GM12878 (cell line): ENCODE data around the gene MAP2K2.

Experiments
- EED ChIP-seq: sonication (generic); IDR thresholded peaks from 2 replicates; pipeline ENCODE4 v1.6.1; 2016; ENCODE audit warnings: antibody characterized with exemption, low read depth
- ETV6 ChIP-seq, 2 experiments: fragments of 450-650 bp in 1 of 2; IDR thresholded peaks in 1 of 2; conservative IDR thresholded peaks in 1 of 2; 2 replicates each; pipeline ENCODE4 v1.6.1; 2014; ENCODE audit warnings: antibody characterized with exemption in 1 of 2, borderline replicate concordance in 1 of 2, low read depth in 1 of 2, mild to moderate bottlenecking in 1 of 2, moderate library complexity in 1 of 2
- FOXM1 ChIP-seq: IDR thresholded peaks from 2 replicates; pipeline ENCODE4 v1.6.1; 2012; ENCODE audit warnings: low read depth, mild to moderate bottlenecking, inconsistent platforms, low read length, moderate library complexity
- NR2C2 ChIP-seq: IDR thresholded peaks from 2 replicates; pipeline ENCODE4 v1.6.1; 2011; ENCODE audit warnings: borderline replicate concordance, low read depth; ENCODE audit not compliant: control insufficient read depth, insufficient read length
- POLR2A ChIP-seq: IDR thresholded peaks from 2 replicates; pipeline ENCODE4 v1.6.1; 2011; ENCODE audit warnings: low read depth, mild to moderate bottlenecking, low read length
- POLR2AphosphoS5 ChIP-seq: IDR thresholded peaks from 2 replicates; pipeline ENCODE4 v1.6.1; 2011; ENCODE audit warnings: mild to moderate bottlenecking, low read length, inconsistent platforms
- RBBP5 ChIP-seq: fragments of 200-600 bp; sonication (generic); conservative IDR thresholded peaks from 2 replicates; pipeline ENCODE4 v1.6.1; 2016
- SMAD1 ChIP-seq: fragments of 450-650 bp; IDR thresholded peaks from 2 replicates; pipeline ENCODE4 v1.6.1; 2018; ENCODE audit warnings: mild to moderate bottlenecking, low read depth; ENCODE audit not compliant: partially characterized antibody
- SMC3 ChIP-seq: IDR thresholded peaks from 2 replicates; pipeline ENCODE4 v1.6.1; 2011; ENCODE audit warnings: low read length, improper control_type of control experiment, borderline replicate concordance
- SP1 ChIP-seq: IDR thresholded peaks from one replicate; pipeline ENCODE4 v1.6.1; 2011; ENCODE audit warnings: low read depth, low read length
- YY1 ChIP-seq: IDR thresholded peaks from 2 replicates; pipeline ENCODE4 v1.6.1; 2011; ENCODE audit warnings: low read depth, mild to moderate bottlenecking, low read length
- TF ChIP-seq, protein P1 (sequence below), 3 experiments: IDR thresholded peaks in 2 of 3; conservative IDR thresholded peaks in 1 of 3; 2 replicates each; pipeline ENCODE4 v1.5.1; 2011; ENCODE audit warnings: low read depth in 3 of 3, low read length in 3 of 3, mild to moderate bottlenecking in 3 of 3, control low read depth in 2 of 3, moderate library complexity in 2 of 3, inconsistent platforms in 1 of 3, mixed read lengths in 1 of 3; ENCODE audit not compliant: control insufficient read depth in 2 of 3, insufficient read depth in 1 of 3; ENCODE audit errors: extremely low read depth in 1 of 3

DNA sequence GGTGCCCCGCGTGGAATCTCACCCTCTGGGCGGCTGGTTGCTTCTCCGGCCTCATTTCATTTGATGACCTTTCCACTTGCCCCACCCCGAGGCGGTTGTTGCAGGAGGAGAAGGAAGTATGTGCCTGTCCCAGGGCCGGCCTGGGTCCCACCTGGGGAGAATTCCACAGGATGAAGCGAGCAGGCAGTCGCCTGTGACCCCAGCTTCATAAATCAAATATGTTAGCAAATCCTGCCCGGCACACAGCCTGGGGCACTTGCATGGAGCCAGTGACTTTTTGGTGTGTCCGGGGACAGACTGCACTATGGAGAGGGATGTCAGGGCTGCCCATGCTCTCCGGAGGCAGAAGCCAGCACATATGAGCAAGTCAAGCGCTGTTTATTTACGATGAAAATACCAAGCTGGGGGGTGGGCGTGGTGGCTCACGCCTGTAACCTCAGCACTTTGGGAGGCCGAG, 37.5 kb downstream of the MAP2K2 start:
- TF ChIP-seq, protein P1, sequence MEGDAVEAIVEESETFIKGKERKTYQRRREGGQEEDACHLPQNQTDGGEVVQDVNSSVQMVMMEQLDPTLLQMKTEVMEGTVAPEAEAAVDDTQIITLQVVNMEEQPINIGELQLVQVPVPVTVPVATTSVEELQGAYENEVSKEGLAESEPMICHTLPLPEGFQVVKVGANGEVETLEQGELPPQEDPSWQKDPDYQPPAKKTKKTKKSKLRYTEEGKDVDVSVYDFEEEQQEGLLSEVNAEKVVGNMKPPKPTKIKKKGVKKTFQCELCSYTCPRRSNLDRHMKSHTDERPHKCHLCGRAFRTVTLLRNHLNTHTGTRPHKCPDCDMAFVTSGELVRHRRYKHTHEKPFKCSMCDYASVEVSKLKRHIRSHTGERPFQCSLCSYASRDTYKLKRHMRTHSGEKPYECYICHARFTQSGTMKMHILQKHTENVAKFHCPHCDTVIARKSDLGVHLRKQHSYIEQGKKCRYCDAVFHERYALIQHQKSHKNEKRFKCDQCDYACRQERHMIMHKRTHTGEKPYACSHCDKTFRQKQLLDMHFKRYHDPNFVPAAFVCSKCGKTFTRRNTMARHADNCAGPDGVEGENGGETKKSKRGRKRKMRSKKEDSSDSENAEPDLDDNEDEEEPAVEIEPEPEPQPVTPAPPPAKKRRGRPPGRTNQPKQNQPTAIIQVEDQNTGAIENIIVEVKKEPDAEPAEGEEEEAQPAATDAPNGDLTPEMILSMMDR (IDR thresholded peaks at IDR 0.05 in 2 of 3, conservative IDR thresholded peaks at IDR 0.05 in 1 of 3; ENCODE audit: control insufficient read depth in 2 of 3, extremely low read depth in 1 of 3, insufficient read depth in 1 of 3, low read depth in 3 of 3, low read length in 3 of 3): no peak
- 0 out of 2 replicates have a peak, but pooled peaks have one; percentile 12 for TF ChIP-seq POLR2A
- no peak for TF ChIP-seq SMAD1
- TF ChIP-seq SMC3: no peak
- no peak for TF ChIP-seq FOXM1
- TF ChIP-seq YY1: no peak
- no peak for TF ChIP-seq NR2C2
- TF ChIP-seq EED: no peak
- no peak for TF ChIP-seq SP1
- TF ChIP-seq ETV6 (conservative IDR thresholded peaks at IDR 0.05 in 1 of 2, IDR thresholded peaks at IDR 0.05 in 1 of 2; ENCODE audit: borderline replicate concordance in 1 of 2, low read depth in 1 of 2): no peak
- TF ChIP-seq RBBP5: no peak
- TF ChIP-seq POLR2AphosphoS5: no peak
